GM21367 (cell line): Measurements from ENCODE around the gene LTN1.
"Not testable (repeated sequence)": the region's sequence is repeated elsewhere in the genome, so short reads cannot be mapped to it uniquely, and the experiment has no call there.

Source experiments
- ATAC-seq: cut with Tn5 transposase; IDR thresholded peaks from one replicate; pipeline ENCODE4 v1.9.1; 2021; ENCODE audit not compliant: unreplicated experiment

The LTN1 gene

GRCh38 chr21:28936036-28936435 lies 56.6 kb downstream of the LTN1 start:
- ATAC-seq: no peak

GRCh38 chr21:28932717-28933116 lies 60.0 kb downstream of the LTN1 start:
- ATAC-seq: no peak

DNA sequence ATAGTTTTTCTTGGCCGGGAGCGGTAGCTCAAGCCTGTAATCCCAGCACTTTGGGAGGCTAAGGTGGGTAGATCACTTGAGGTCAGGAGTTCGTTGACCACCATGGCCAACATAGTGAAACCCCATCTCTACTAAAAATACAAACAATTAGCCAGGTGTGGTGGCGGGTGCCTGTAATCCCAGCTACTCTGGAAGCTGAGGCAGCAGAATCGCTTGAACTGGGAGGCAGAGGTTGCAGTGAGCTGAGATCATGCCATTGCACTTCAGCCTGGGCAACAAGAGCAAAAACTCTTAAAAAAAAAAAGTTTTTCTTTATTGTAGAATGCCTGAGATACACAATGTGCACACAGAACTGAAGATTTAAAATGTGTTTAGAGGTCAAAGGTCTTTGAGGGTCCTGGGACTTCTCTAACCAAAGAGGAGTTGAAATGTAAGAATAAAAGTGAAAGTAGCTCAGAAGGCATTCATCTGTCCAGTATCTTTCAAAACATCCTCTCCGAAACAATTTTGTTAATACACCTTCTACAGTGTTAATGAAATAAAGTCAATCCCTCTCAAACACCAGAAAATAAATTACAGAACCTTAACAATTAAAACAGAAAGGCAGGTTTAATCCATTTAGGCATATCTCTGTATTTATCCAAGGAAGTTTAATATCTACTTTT lies 60.8 kb downstream of the LTN1 start:
- not testable (repeated sequence) for ATAC-seq

- ATAC-seq: no peak
Measured at GRCh38 chr21:28928578-28929420, 63.9 kb downstream of the LTN1 start.

DNA sequence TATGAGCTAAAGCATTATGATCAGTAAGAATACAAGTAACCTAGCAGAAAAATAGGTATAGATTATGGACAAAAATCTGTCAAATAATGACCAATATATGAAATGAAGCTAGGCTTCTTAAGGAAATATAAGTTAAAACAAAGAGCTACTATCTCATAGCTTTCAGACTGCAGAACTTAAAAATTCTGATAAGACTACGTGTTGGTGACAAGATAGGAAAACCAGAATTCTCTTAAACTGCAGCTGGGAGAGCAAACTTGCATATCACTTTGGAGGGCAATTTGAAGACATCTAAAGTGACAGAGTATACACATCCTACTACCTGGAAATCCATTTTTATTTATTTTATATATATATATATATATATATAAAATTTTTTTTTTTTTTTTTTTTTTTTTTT lies 65.5 kb downstream of the LTN1 start:
- ATAC-seq: no peak

DNA sequence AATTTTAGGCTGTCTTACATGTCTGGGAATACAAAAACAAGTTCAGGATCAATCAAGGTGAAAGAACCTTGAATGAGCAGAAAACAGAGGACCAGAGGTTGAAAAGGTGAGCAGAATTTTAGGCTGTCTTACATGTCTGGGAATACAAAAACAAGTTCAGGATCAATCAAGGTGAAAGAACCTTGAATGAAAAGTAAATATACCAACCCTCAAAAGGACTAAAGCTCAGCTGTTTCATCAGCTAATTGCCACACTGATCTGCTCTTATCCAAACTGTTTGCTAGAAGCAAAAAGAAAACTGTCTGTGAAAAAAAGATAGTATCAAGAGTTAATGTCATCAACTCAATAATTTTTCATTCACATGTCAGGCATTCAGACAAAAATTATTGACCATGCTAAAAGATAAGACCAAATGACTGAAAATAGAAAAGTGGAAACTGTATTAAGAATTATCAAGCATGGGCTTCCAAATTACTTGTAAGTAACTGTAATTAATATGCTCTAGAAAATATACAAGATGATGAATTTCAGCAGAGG lies 69.2 kb downstream of the LTN1 start:
- ATAC-seq: no peak

GRCh38 chr21:28922368-28922767 lies 70.3 kb downstream of the LTN1 start:
- ATAC-seq: no peak

DNA sequence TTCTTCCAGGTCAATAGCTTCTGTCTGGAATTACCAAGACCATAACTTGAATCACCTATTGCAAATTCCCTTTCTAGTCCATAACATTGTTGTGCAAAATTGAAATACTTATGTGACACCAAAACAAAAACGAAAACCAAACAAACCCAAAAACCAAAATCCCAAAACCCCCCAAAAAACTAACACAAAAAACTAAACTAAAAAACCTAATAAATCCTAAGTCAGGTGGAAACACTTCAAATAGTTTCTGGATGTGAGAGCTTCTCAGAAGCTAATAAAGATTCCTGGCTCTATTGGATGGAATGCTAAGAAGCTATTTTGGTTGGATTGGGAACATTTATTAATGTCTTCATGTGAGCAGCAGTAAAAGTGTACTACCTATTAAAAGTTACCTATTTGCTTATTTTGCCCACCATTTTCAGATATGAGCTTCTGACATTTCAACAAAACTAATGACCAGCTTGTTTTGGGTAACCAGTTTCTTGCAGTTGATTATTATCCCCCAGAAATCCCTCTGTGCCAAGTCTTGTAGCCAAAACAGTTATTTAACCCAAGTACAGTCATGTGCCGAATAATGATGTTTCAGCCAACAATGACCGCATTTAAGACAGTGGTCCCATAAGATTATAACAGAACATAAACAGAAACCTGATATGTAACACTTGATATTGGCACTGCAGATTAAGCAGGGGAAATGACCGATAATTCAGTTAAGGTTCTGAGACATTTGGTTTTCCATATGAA lies 76.4 kb downstream of the LTN1 start:
- no peak for ATAC-seq

GRCh38 chr21:28913071-28913470 lies 79.6 kb downstream of the LTN1 start:
- ATAC-seq: no peak

GRCh38 chr21:28910280-28910887 lies 82.3 kb downstream of the LTN1 start:
- ATAC-seq: no peak

DNA sequence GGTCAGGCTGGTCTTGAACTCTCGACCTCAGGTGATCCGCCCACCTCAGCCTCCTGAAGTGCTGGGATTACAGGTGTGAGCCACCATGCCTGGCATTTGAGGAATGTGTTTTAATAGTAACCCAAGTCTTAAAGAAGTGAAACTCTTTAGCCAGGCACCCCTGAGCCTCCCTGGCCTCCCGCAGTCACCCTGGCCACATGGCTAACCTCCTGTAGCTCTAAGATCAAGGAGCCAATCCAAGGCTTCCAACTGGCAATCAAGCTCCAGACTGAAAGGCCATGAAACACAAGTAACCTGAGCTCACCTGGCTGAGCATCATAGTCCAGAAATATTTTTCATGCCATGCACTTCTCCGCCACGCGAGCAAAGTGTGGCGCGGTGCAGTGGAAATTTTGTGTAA lies 84.3 kb downstream of the LTN1 start:
- ATAC-seq: no peak

DNA sequence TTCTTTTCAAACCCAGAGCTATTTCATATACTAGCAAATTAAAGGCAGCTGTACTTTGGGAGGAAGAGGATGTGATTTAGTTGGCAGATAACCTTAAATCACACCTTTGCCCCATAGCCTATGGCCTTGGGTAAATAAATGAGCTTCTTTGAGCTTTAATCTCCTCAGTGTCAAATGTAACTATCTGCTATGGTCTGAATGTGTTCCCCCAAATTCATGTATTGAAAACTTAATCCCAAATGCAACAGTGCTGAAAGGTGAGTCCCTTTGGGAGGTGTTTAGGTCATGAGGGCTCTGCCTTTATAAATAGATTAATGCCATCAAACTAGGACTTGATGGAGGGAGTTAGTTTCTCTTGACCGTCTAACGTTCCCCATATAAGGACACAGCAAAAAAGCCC lies 85.8 kb downstream of the LTN1 start:
- ATAC-seq: no peak

GRCh38 chr21:28906236-28906635 lies 86.4 kb downstream of the LTN1 start:
- ATAC-seq: no peak

- no peak for ATAC-seq
Measured at GRCh38 chr21:28904961-28905435, 87.7 kb downstream of the LTN1 start.

- no peak for ATAC-seq
Measured at GRCh38 chr21:28903448-28903847, 89.2 kb downstream of the LTN1 start.

DNA sequence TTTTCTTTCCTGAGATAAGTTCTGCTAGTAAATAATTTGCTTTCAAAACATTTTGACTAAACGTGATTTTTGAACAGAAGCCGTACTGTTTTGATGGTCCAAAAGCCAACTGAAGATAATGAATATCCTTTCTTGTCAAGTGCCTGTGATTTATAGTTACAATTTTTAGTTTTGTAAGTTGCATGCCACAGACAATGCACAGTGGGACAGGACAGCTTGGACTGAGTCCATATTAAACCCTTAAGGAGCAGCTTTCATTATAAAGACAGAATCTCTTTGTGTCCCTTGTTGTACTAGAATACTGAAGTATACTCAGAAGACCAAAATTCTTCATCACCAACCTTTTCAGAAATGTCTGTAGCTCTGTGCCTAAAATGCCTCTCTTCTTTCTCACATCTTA lies 92.2 kb downstream of the LTN1 start:
- no peak for ATAC-seq

GRCh38 chr21:28899744-28900143 lies 92.9 kb downstream of the LTN1 start:
- no peak for ATAC-seq

DNA sequence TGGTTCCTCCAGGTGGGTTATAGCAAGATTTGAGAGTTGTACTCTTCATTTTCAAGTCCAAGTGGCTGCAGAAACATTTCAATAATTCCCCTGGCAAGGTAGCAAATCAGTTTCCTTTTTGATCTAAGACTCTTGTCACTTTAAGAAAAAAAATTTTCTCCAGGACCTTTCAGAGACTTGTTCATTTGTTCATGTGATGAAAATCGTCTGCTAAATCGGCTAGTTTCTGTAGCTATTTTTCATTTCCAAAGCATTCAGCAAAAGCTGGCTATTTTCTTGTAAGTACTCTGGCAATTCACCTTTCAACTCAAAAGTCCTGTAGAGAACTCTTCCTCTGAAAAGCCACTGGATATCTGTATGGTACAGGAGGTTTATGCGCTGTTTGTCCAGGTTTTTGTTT lies 93.5 kb downstream of the LTN1 start:
- ATAC-seq: no peak

DNA sequence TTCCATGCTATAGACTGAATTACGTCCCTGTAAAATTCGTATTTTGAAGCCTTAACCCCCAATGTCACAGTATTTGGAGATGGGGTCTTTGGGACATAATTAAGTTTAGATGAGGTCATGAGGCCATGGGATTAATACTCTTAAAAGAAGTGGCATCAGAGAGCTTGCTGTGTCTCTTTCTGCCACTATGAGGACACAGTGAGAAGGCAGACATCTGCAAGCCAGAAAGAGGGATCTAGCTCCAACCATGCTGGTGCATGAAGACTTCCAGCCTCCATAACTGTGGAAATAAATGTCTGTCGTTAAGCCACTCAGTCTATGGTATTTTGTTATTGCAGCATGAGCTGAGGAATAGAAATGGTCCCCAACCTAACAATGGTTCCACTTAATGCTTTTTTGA lies 99.0 kb downstream of the LTN1 start:
- no peak for ATAC-seq

DNA sequence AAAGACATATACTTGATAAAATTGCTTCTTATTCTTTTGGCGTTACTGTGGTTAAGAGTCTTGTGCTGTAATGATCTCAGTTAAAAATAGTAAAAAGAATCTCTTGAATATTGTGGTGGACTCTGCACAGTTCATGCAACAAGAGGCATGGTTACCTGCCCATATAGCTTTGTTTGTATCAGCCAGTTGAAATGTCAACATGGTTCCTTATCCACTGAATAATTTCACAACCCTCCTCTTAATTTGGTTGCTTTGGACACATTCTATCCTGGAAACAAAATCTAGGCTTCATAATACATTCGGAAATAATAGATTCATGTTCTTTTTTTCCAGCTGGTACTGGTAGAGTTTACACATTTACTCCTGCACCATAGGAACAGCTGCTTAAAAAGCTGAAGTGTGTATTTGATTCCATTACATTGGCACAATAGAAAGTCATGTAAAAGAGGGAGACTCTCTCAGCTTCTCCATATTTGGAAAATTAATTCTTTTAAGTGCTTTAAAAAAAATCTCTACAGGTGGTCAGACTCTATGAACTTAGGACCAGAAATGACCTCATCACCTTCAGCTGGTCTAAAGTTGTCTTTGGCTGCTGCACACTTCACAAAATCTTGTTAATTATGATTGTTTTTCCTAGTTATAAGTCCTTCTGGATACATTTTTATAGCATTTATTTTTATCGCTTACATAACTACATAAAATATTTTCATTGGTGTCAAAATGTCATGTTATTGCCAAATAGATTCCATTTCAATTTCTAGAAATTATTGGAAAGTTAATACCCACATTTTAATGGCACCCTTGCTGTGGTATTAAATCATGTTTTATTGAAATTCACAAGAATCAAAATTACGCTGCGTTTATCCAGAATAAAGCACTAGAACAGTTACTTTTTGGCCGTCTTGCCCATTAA lies 100.2 kb downstream of the LTN1 start:
- no peak for ATAC-seq
